HG03039 (cell line): ENCODE data around the gene PHF3.

Experiments
- ATAC-seq: cut with Tn5 transposase; IDR thresholded peaks from one replicate; pipeline ENCODE4 v1.9.1; 2021; ENCODE audit warnings: mild to moderate bottlenecking, moderate library complexity; ENCODE audit not compliant: unreplicated experiment

PHF3 gene

GRCh38 chr6:63644668-63645326 lies 9.2 kb downstream of the PHF3 start:
- ATAC-seq: no peak

GRCh38 chr6:63649269-63649668 lies 13.7 kb downstream of the PHF3 start:
- ATAC-seq: no peak

- ATAC-seq: no peak
Observed at GRCh38 chr6:63649847-63650265, 14.3 kb downstream of the PHF3 start.

GRCh38 chr6:63652980-63653379 lies 17.4 kb downstream of the PHF3 start:
- ATAC-seq: no peak

- no peak for ATAC-seq
Observed at GRCh38 chr6:63660757-63661156, 25.2 kb downstream of the PHF3 start.

GRCh38 chr6:63661769-63662168 lies 26.2 kb downstream of the PHF3 start:
- no peak for ATAC-seq

- no peak for ATAC-seq
Observed at GRCh38 chr6:63663147-63663955, 27.7 kb downstream of the PHF3 start.

GRCh38 chr6:63663956-63664281 lies 28.3 kb downstream of the PHF3 start:
- ATAC-seq: no peak

GRCh38 chr6:63671098-63671754 lies 35.6 kb downstream of the PHF3 start:
- no peak for ATAC-seq

GRCh38 chr6:63672582-63673129 lies 37.1 kb downstream of the PHF3 start:
- ATAC-seq: no peak

GRCh38 chr6:63673692-63674091 lies 38.1 kb downstream of the PHF3 start:
- no peak for ATAC-seq

GRCh38 chr6:63674635-63675034 lies 39.0 kb downstream of the PHF3 start:
- no peak for ATAC-seq

- no peak for ATAC-seq
Observed at GRCh38 chr6:63675138-63675537, 39.5 kb downstream of the PHF3 start.

GRCh38 chr6:63676412-63677114 lies 41.0 kb downstream of the PHF3 start:
- ATAC-seq: no peak

GRCh38 chr6:63677282-63677681 lies 41.7 kb downstream of the PHF3 start:
- no peak for ATAC-seq

GRCh38 chr6:63683071-63683603 lies 47.5 kb downstream of the PHF3 start:
- no peak for ATAC-seq

GRCh38 chr6:63685446-63686379 lies 50.1 kb downstream of the PHF3 start:
- peak; percentile 70 for ATAC-seq

GRCh38 chr6:63689421-63689820 lies 53.8 kb downstream of the PHF3 start:
- ATAC-seq: no peak

- ATAC-seq: no peak
Observed at GRCh38 chr6:63690221-63690620, 54.6 kb downstream of the PHF3 start.

- ATAC-seq: no peak
Observed at GRCh38 chr6:63705707-63706106, 70.1 kb downstream of the PHF3 start.
